GM21447 (cell line): ENCODE data around the gene ZBTB37.
"Not testable (repeated sequence)": the region's sequence is repeated elsewhere in the genome, so short reads cannot be mapped to it uniquely, and the experiment has no call there.

Experiments used
- ATAC-seq: cut with Tn5 transposase; IDR thresholded peaks from one replicate; pipeline ENCODE4 v1.9.1; 2021; ENCODE audit not compliant: unreplicated experiment

Gene ZBTB37

GRCh38 chr1:173900992-173901391 is 32.8 kb downstream of the ZBTB37 start:
- ATAC-seq: no peak

GRCh38 chr1:173903827-173904531 is 35.8 kb downstream of the ZBTB37 start:
- ATAC-seq: no peak

GRCh38 chr1:173913111-173913510 is 44.9 kb downstream of the ZBTB37 start:
- ATAC-seq: no peak

- ATAC-seq: no peak
Measured at GRCh38 chr1:173914366-173914871, 46.2 kb downstream of the ZBTB37 start.

- no peak for ATAC-seq
Measured at GRCh38 chr1:173915596-173915995, 47.4 kb downstream of the ZBTB37 start.

- ATAC-seq: no peak
Measured at GRCh38 chr1:173916667-173917066, 48.5 kb downstream of the ZBTB37 start.

GRCh38 chr1:173917149-173917548 is 49.0 kb downstream of the ZBTB37 start, which contains the start of gene SERPINC1:
SERPINC1 (minus strand) TSS chr1:173917327; CDS start chr1:173917259, 68 bp downstream.
- no peak for ATAC-seq

- no peak for ATAC-seq
Measured at GRCh38 chr1:173917635-173918493, 49.7 kb downstream of the ZBTB37 start.

- no peak for ATAC-seq
Measured at GRCh38 chr1:173920861-173921260, 52.7 kb downstream of the ZBTB37 start.

GRCh38 chr1:173925306-173926242 is 57.4 kb downstream of the ZBTB37 start:
- ATAC-seq: no peak

- not testable (repeated sequence) for ATAC-seq
Measured at GRCh38 chr1:173930541-173930940, 62.4 kb downstream of the ZBTB37 start.

- ATAC-seq: no peak
Measured at GRCh38 chr1:173934440-173934839, 66.3 kb downstream of the ZBTB37 start.

GRCh38 chr1:173937062-173937461 is 68.9 kb downstream of the ZBTB37 start:
- peak; percentile 70 for ATAC-seq

GRCh38 chr1:173946380-173946921 is 78.3 kb downstream of the ZBTB37 start:
- no peak for ATAC-seq

- no peak for ATAC-seq
Measured at GRCh38 chr1:173948594-173948993, 80.4 kb downstream of the ZBTB37 start.
